ENCODE data around the gene DENND6B. TPM values are rescaled to one million over a fixed set of nuclear protein-coding genes. Genes with fewer than 3 reads are reported as not detected.

The DENND6B gene
- total RNA-seq, 3 donors from 2014 or later (not counting 1 experiment from before 2014, with no cell fraction given) = 3.1 to 5.0 (median 4.5) TPM

GRCh38 chr22:50281384-50281760 is 45.4 kb downstream of the DENND6B start:
- H3K4me3 Mint-ChIP-seq = no peak overlapping the region
- Histone ChIP-seq H3K27me3 (ENCODE audit: control insufficient read depth, insufficient read depth, low read length) (no peaks in the 10 kb centered on the region), H3K9me3 (ENCODE audit: control insufficient read depth, insufficient read depth, low read length) (no peaks in the 10 kb centered on the region), H3K36me3 (ENCODE audit: control insufficient read depth, insufficient read depth, low read length) (no peaks in the 10 kb centered on the region), H3K27ac (ENCODE audit: low read length) (no peak overlapping the region), H3K4me1 (ENCODE audit: control insufficient read depth, insufficient read depth, low read length) (no peaks in the 10 kb centered on the region), H3K4me3 (ENCODE audit: low read length) (no peak overlapping the region)
- DNase-seq (no peak), ATAC-seq (no peak)
- H3K27ac Mint-ChIP-seq = no peak overlapping the region
- no peaks in the 10 kb centered on the region for H3K36me3 Mint-ChIP-seq
- intact Hi-C loops (cut with micrococcal nuclease) = no loop called here
- H3K4me1 Mint-ChIP-seq = no peaks in the 10 kb centered on the region
- TF ChIP-seq, protein P1, sequence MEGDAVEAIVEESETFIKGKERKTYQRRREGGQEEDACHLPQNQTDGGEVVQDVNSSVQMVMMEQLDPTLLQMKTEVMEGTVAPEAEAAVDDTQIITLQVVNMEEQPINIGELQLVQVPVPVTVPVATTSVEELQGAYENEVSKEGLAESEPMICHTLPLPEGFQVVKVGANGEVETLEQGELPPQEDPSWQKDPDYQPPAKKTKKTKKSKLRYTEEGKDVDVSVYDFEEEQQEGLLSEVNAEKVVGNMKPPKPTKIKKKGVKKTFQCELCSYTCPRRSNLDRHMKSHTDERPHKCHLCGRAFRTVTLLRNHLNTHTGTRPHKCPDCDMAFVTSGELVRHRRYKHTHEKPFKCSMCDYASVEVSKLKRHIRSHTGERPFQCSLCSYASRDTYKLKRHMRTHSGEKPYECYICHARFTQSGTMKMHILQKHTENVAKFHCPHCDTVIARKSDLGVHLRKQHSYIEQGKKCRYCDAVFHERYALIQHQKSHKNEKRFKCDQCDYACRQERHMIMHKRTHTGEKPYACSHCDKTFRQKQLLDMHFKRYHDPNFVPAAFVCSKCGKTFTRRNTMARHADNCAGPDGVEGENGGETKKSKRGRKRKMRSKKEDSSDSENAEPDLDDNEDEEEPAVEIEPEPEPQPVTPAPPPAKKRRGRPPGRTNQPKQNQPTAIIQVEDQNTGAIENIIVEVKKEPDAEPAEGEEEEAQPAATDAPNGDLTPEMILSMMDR (IDR thresholded peaks at IDR 0.05) = no peak
- no peaks in the 10 kb centered on the region for H3K9me3 Mint-ChIP-seq
- no peaks in the 10 kb centered on the region for H3K27me3 Mint-ChIP-seq (ENCODE audit: low read depth in 2 of 2)
- 96% methylated on average over 36 of the region's 36 CpGs for WGBS (ENCODE audit: insufficient coverage)

DNA sequence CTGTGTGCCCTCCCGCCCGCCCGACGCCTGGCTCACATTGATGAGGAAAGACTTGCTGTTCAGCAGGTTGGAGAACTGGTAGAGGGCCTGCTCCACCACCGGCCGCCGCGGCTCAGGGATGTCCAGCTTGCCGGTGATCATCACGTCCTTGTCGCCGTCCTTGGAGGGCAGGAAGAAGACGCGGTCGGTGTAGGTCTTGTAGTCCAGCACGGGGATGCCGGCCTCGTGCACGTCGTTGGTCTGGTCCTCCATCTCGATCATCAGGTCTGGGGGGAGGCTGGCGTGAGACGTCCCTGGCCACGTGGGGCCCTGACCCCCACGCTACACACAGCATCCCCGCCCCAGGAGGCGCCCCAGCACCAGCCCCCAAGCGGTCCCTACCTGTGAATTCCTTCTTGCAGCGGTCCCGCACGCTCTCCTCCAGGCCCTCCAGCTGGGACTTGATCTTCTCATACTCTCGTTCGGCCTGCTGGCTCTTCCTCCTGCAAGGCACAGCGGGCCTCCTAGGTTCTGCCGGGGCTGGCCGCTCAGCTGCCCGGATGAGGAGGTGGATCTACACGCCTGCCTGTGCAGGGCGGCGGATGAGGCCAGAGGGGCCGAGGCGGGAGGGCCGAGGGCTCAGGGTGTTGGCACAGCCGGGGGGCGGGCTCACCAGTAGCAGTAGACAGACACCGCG is 46.0 kb downstream of the DENND6B start:
- Histone ChIP-seq H3K4me1 (ENCODE audit: control insufficient read depth, insufficient read depth, low read length) (no peaks in the 10 kb centered on the region), H3K36me3 (ENCODE audit: control insufficient read depth, insufficient read depth, low read length) (no peaks in the 10 kb centered on the region), H3K4me3 (ENCODE audit: low read length) (no peak overlapping the region), H3K27me3 (ENCODE audit: control insufficient read depth, insufficient read depth, low read length) (no peaks in the 10 kb centered on the region), H3K9me3 (ENCODE audit: control insufficient read depth, insufficient read depth, low read length) (no peaks in the 10 kb centered on the region), H3K27ac (ENCODE audit: low read length) (no peak overlapping the region)
- TF ChIP-seq, protein P1 (IDR thresholded peaks at IDR 0.05) = no peak
- ATAC-seq (no peak), DNase-seq (no peak)
- intact Hi-C loops (cut with micrococcal nuclease) = no loop called here
- Mint-ChIP-seq H3K27ac (no peak overlapping the region), H3K4me1 (no peaks in the 10 kb centered on the region), H3K9me3 (no peaks in the 10 kb centered on the region), H3K27me3 (ENCODE audit: low read depth in 2 of 2) (no peaks in the 10 kb centered on the region), H3K4me3 (no peak overlapping the region), H3K36me3 (no peaks in the 10 kb centered on the region)
- 96% methylated on average over 47 of the region's 47 CpGs for WGBS (ENCODE audit: insufficient coverage)

- Histone ChIP-seq H3K9me3 (ENCODE audit: control insufficient read depth, insufficient read depth, low read length) (no peaks in the 10 kb centered on the region), H3K27me3 (ENCODE audit: control insufficient read depth, insufficient read depth, low read length) (no peaks in the 10 kb centered on the region), H3K4me3 (ENCODE audit: low read length) (no peak overlapping the region), H3K36me3 (ENCODE audit: control insufficient read depth, insufficient read depth, low read length) (no peaks in the 10 kb centered on the region), H3K27ac (ENCODE audit: low read length) (no peak overlapping the region), H3K4me1 (ENCODE audit: control insufficient read depth, insufficient read depth, low read length) (no peaks in the 10 kb centered on the region)
- Mint-ChIP-seq H3K4me3 (no peak overlapping the region), H3K36me3 (no peaks in the 10 kb centered on the region), H3K9me3 (no peaks in the 10 kb centered on the region), H3K4me1 (no peaks in the 10 kb centered on the region), H3K27me3 (ENCODE audit: low read depth in 2 of 2) (no peaks in the 10 kb centered on the region), H3K27ac (no peak overlapping the region)
- TF ChIP-seq, protein P1 (IDR thresholded peaks at IDR 0.05) = no peak
- DNase-seq (no peak), ATAC-seq (no peak)
- intact Hi-C loops (cut with micrococcal nuclease) = no loop called here
- WGBS (ENCODE audit: insufficient coverage) = 95% methylated on average over 38 of the region's 38 CpGs
These were observed 46.6 kb downstream of the DENND6B start for GRCh38 chr22:50280022-50280707.

Measured in natural killer cell (primary cell).